Activated T-helper 1 cell treated with anti-CD3 and anti-CD28 coated beads, Interleukin-12 subunit alpha, Interleukin-12 subunit beta, Interleukin-2, Interleukin-4 antibody, amounts not matched to agents 30 ng/mL and 10 ng/mL and 1 ng/mL, durations not matched to agents 14 hours and 24 hours and 36 hours (primary cell): ENCODE results near the gene NFKB1. TPM values are rescaled to one million over a fixed set of nuclear protein-coding genes. Genes with fewer than 3 reads are reported as not detected.

Experiments used
- DNase-seq: peaks from one replicate; pipeline ENCODE4 v3.0.0; 2021; ENCODE audit warnings: low spot score
- H3K27ac Mint-ChIP-seq: one replicate; pipeline ENCODE4 v1.8.0; 2021; ENCODE audit warnings: mild to moderate bottlenecking, mixed read lengths
- H3K27me3 Mint-ChIP-seq: one replicate; pipeline ENCODE4 v1.8.0; 2022; ENCODE audit warnings: mild to moderate bottlenecking, moderate library complexity, mixed read lengths; ENCODE audit not compliant: insufficient read depth
- H3K36me3 Mint-ChIP-seq: one replicate; pipeline ENCODE4 v1.8.0; 2021; ENCODE audit warnings: low read depth, mixed read lengths
- H3K4me1 Mint-ChIP-seq: one replicate; pipeline ENCODE4 v1.8.0; 2021; ENCODE audit warnings: low read depth, mixed read lengths
- H3K4me3 Mint-ChIP-seq: one replicate; pipeline ENCODE4 v1.8.0; 2021; ENCODE audit warnings: mild to moderate bottlenecking, moderate library complexity, mixed read lengths
- H3K9me3 Mint-ChIP-seq: one replicate; pipeline ENCODE4 v1.8.0; 2021; ENCODE audit warnings: mixed read lengths
- intact Hi-C: fragments of 100-400 bp; cut with micrococcal nuclease; formaldehyde crosslinking; loops from one replicate; pipeline ENCODE4 v1.15.1; 2024
- total RNA-seq: library from RNA; stranded (reverse); gene quantifications from 2 replicates; pipeline ENCODE4 v1.2.3, GENCODE V29; 2022

Gene NFKB1
- total RNA-seq, 1 donor from 2014 or later: 139 TPM

DNA sequence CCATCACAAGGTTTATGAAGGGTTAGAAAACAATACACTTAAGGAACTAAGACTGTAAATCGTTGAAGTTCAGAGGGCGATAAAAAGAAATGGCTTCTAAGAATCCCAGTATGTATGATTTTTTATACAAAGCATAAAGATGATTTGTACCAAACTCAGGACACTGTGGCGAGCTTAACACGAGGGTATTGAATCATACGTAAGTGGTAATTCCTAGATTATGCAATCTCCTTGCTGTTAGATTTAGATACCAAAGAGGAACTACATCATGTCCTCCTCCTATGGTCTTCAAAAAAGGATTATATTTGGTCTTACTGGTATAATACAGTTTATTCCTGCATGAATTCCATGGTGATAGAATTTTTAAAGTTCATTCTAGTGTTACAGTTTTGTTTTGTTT is 23.9 kb downstream of the NFKB1 start:
- intact Hi-C loops: no loop called here
- Mint-ChIP-seq H3K27ac (peak overlapping the region; percentile 59), H3K36me3 (peaks cover 36% of the 10 kb centered on the region), H3K4me1 (peaks cover 92% of the 10 kb centered on the region), H3K27me3 (no peaks in the 10 kb centered on the region), H3K4me3 (peak overlapping the region; percentile 37), H3K9me3 (no peaks in the 10 kb centered on the region)
- no peak for DNase-seq

DNA sequence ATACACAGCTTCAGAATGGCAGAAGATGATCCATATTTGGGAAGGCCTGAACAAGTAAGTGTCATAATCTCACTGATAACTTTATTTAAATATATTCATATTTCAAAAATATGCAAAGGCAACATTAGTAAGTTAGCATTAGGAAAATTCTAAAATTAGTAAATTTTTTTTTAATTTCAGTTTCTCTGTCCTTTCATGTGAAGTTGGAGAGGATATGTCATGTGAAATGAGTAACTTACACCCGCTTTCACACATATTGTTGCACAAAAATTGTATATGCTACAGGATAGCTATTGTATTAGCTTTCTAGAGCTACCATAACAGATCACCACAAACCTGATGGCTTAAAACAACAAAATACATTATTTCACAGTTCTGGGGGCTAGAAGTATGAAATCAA is 24.3 kb downstream of the NFKB1 start:
- peak overlapping the region; percentile 59 for H3K27ac Mint-ChIP-seq
- peaks cover 37% of the 10 kb centered on the region for H3K36me3 Mint-ChIP-seq
- intact Hi-C loops: no loop called here
- H3K9me3 Mint-ChIP-seq: no peaks in the 10 kb centered on the region
- H3K27me3 Mint-ChIP-seq: no peaks in the 10 kb centered on the region
- DNase-seq: no peak
- peak overlapping the region; percentile 37 for H3K4me3 Mint-ChIP-seq
- H3K4me1 Mint-ChIP-seq: peaks cover 92% of the 10 kb centered on the region

DNA sequence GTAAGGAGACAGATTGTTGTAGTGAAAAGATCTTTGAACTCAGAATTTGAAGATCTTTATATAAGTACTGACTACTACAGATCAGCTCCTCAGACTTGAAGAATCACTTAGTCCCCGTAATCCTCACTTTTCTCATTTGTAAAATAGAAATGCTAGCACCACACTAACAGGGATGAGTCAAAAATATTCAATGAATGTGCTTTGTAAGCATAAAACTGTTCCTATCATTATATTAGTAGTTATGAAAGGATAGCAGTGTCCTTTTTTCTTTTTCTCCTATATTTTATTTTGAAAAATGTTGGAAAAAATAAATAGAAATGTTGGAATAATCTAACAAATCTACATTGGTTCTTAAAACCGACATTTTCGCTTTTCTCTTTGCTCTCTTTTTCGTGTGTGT is 25.4 kb downstream of the NFKB1 start:
- Mint-ChIP-seq H3K4me1 (peaks cover 89% of the 10 kb centered on the region), H3K27me3 (no peaks in the 10 kb centered on the region), H3K9me3 (no peaks in the 10 kb centered on the region), H3K27ac (no peak overlapping the region), H3K4me3 (no peak overlapping the region), H3K36me3 (peaks cover 44% of the 10 kb centered on the region)
- DNase-seq: no peak
- intact Hi-C loops: no loop called here

DNA sequence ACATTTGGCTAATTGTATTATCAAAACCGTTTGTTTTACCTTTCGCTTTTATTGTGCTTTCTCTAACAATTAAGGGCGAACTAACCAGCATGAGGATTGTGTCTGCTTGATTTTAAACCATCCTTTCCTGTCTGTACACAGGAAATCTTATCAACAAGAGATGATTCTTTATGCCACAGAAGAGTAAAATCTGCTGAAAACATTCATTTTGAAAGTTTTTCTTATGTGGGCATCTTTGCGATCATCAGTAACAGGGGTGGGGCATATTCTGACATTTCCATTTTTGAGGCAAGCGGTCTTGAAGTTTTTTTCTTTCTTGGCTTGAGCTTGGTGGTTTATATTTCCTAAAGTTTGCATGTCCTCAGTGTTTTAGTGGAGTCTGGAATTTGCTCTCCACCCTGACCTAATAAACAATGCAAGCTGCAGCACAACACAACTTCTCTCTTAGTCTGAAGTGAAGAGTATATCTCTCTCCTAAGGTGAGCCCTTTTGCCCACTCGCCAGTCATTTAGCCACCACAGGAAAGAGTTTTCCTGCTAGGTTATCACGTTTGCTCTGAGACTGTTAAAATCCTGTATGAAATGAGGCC is 26.6 kb downstream of the NFKB1 start:
- no peak for DNase-seq
- peaks cover 45% of the 10 kb centered on the region for H3K36me3 Mint-ChIP-seq
- peak overlapping the region; percentile 69 for H3K4me3 Mint-ChIP-seq
- no peaks in the 10 kb centered on the region for H3K9me3 Mint-ChIP-seq
- no peaks in the 10 kb centered on the region for H3K27me3 Mint-ChIP-seq
- intact Hi-C loops: loop anchor here (1.0 kb wide), 3 partner anchors 8 to 33 kb away; no protein-coding TSS in a partner anchor
- H3K4me1 Mint-ChIP-seq: peaks cover 77% of the 10 kb centered on the region
- peak overlapping the region; percentile 66 for H3K27ac Mint-ChIP-seq

DNA sequence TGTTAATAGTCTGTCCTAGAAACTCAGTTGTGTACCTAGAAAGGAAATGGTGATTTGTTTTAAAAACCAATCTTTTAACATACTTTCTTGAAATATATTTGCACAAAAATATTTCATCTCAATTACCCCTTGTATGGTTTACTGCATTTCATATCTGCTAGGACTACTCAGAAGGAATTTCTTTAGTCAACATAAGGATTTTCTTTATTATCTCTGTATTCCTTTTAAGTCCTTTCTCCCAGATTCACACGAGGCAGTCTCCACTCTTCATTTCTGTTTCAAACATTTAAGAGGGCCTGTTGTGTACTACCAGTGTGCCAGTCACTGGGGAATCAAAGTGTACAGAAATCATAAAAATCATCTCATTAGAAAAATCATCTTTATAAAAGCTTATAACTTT is 28.8 kb downstream of the NFKB1 start:
- Mint-ChIP-seq H3K4me1 (peaks cover 79% of the 10 kb centered on the region), H3K27me3 (no peaks in the 10 kb centered on the region), H3K36me3 (peaks cover 46% of the 10 kb centered on the region), H3K9me3 (no peaks in the 10 kb centered on the region), H3K27ac (no peak overlapping the region), H3K4me3 (no peak overlapping the region)
- intact Hi-C loops: loop anchor here (5.0 kb wide), 1 partner anchor 1113 kb away; no protein-coding TSS in a partner anchor
- no peak for DNase-seq

DNA sequence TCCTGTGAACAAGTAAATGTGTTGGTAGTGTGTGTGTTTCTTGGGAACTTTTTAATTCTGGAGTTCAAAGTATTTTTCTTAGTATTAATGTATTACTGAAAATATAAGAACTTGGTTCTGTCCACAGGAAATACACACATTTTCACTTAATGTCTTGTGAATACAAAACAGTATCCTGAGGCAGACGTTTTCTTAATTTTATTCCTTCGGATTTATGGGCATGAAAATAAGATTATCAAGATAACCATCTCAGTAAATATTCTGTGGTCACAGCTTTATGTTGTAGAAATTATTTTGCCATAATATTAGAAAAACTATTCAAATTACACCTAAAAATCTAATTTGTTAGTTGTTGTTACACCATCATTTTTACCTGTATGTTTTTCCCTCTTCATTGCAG is 29.8 kb downstream of the NFKB1 start:
- intact Hi-C loops: loop anchor here (5.0 kb wide), 1 partner anchor 1114 kb away; no protein-coding TSS in a partner anchor
- H3K9me3 Mint-ChIP-seq: no peaks in the 10 kb centered on the region
- no peak for DNase-seq
- peaks cover 79% of the 10 kb centered on the region for H3K4me1 Mint-ChIP-seq
- no peak overlapping the region for H3K4me3 Mint-ChIP-seq
- H3K27ac Mint-ChIP-seq: no peak overlapping the region
- H3K36me3 Mint-ChIP-seq: peaks cover 40% of the 10 kb centered on the region
- H3K27me3 Mint-ChIP-seq: no peaks in the 10 kb centered on the region

DNA sequence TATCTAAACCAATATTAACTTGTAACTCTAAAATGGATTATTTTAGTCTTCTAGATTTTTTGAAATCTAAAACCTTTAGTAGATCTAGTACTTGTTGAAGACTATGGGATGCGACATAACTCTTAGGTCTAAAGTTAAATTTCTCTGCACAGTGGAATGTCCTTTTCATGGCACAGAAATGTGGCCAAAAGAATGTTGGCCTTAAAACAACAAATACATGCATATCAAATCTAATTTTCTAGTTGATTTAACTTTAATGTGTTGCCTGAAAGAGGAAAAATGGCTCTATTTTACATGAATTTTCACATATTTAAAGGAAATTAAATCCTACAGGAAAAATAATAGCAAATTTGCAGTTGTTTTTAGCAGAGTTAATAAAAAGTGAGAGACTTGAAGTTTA is 30.3 kb downstream of the NFKB1 start:
- Mint-ChIP-seq H3K27me3 (no peaks in the 10 kb centered on the region), H3K4me3 (no peak overlapping the region), H3K36me3 (peaks cover 39% of the 10 kb centered on the region), H3K4me1 (peaks cover 82% of the 10 kb centered on the region), H3K27ac (no peak overlapping the region), H3K9me3 (no peaks in the 10 kb centered on the region)
- intact Hi-C loops: loop anchor here (5.0 kb wide), 1 partner anchor 1114 kb away; no protein-coding TSS in a partner anchor
- no peak for DNase-seq

DNA sequence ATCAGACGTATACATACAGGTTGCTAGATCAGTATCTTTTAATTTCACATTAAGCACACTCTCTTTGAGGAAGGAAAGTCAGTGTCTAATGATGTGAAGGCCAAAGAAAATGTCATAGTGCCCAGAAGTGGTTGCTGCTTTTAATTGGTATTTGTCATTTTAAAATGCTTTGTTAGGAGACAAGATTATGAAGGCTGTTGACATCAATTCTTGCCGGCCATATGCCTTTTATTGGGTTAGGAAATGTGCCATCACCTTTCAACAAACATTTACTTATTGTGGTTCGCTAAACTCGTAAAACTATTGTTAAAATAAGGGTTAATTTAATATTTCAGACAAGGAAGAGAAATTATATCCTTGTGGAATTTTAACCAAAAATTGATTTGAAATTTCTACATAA is 32.2 kb downstream of the NFKB1 start:
- Mint-ChIP-seq H3K4me1 (peaks cover 64% of the 10 kb centered on the region), H3K27me3 (no peaks in the 10 kb centered on the region), H3K36me3 (peaks cover 41% of the 10 kb centered on the region), H3K27ac (no peak overlapping the region), H3K4me3 (no peak overlapping the region), H3K9me3 (no peaks in the 10 kb centered on the region)
- DNase-seq: no peak
- intact Hi-C loops: loop anchor here (5.0 kb wide), 1 partner anchor 1116 kb away; no protein-coding TSS in a partner anchor

DNA sequence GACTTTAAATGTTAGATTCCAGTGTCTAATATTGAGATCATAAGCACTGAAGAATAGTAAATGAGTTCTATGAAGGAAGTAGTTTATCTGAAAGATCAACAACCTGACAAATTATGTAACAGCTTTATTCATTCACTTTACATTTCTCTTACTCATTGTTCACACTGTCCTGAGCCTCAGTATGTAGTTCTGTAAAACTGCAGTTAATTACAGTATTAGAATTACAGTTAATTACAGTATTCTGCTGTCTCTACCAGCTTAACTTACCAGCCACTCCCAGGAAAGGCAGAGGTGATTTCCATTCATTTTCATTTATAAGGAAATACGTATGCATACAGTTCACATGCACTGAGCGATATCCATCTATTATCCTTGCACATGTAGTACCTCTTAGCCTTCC is 32.7 kb downstream of the NFKB1 start:
- Mint-ChIP-seq H3K27ac (no peak overlapping the region), H3K36me3 (peaks cover 40% of the 10 kb centered on the region), H3K9me3 (no peaks in the 10 kb centered on the region), H3K4me1 (peaks cover 58% of the 10 kb centered on the region), H3K4me3 (no peak overlapping the region), H3K27me3 (no peaks in the 10 kb centered on the region)
- DNase-seq: no peak
- intact Hi-C loops: loop anchor here (2.0 to 5.0 kb wide), 3 partner anchors 19 to 1117 kb away; partner anchors contain the start of gene SLC39A8

DNA sequence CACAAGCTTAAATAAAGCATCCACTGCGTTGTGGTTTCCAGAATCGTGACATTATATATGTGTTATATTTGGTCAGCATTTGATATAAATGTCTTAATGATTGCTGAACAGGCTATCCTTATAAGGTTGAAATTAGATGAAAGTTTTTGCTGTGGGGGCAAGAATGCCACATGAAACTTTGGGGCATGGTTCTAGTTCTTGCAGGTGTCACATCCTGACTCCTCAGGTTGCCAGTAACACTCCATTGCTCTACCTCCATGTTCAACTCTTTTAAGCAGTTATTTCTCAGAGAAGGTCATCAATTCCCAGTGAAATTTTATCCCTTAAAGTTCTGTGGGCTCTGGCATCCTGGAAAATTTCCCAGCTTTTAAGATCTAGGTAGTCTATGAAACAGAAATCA is 33.7 kb downstream of the NFKB1 start:
- intact Hi-C loops: loop anchor here (1.0 to 5.0 kb wide), 11 partner anchors 8 to 1118 kb away; partner anchors contain the start of gene SLC39A8
- H3K27me3 Mint-ChIP-seq: no peaks in the 10 kb centered on the region
- no peak for DNase-seq
- H3K9me3 Mint-ChIP-seq: no peaks in the 10 kb centered on the region
- H3K36me3 Mint-ChIP-seq: peaks cover 43% of the 10 kb centered on the region
- peaks cover 50% of the 10 kb centered on the region for H3K4me1 Mint-ChIP-seq
- no peak overlapping the region for H3K4me3 Mint-ChIP-seq
- no peak overlapping the region for H3K27ac Mint-ChIP-seq

DNA sequence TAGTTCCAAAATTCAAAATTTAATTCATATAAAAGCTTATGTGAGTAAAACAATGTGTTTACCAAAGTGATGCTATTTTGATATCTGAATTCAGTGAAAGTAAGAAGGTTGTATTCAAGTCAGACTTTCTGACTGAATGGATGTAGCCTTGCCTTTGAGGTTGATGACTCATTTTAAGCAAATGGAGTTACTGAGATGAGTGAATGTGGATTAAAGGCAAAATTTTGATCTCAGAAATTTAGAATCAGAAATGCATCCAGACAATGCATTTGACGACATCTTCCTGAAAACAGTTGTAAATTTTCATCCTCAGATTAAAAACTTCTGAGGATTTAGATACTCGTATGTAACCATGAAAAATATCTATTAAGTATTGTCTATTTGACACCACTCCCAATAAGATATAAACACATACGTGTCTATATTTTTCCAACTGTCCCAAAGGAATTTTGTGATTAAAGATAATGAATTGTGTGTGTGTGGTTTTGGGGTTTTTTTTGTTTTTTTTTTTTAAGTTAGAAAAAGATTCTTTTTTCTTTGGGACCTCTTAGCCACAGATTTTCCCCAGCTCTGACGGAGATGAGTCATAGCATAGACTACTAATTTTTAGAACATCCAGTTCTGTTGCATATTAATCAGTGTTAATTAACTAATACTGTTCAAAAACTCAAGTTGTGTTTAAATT is 34.4 kb downstream of the NFKB1 start:
- H3K27ac Mint-ChIP-seq: no peak overlapping the region
- peak overlapping the region; percentile 39 for H3K4me3 Mint-ChIP-seq
- peaks cover 40% of the 10 kb centered on the region for H3K36me3 Mint-ChIP-seq
- no peaks in the 10 kb centered on the region for H3K9me3 Mint-ChIP-seq
- no peak for DNase-seq
- H3K27me3 Mint-ChIP-seq: no peaks in the 10 kb centered on the region
- peaks cover 46% of the 10 kb centered on the region for H3K4me1 Mint-ChIP-seq
- intact Hi-C loops: loop anchor here (1.0 to 5.0 kb wide), 10 partner anchors 8 to 191 kb away; partner anchors contain the start of gene SLC39A8

DNA sequence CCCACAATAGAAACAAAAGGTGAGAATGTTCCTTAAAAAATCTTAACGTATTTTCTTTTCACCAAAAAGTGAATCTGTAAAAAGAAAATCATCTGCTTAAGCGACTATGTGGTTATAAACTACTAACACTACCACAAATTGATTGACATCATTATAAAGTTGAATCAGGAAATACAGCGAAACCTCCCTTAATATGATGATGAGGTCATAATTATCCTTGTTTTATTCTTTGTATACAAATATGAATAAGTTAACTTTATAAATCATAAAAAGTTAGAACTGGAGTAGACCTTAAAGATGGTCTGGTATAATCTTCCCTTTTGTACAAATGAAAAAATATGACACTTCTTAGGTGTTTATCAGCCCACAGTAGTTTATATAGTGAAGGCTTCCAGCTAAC is 35.6 kb downstream of the NFKB1 start:
- no peak overlapping the region for H3K27ac Mint-ChIP-seq
- peaks cover 54% of the 10 kb centered on the region for H3K4me1 Mint-ChIP-seq
- H3K4me3 Mint-ChIP-seq: no peak overlapping the region
- no peak for DNase-seq
- H3K9me3 Mint-ChIP-seq: no peaks in the 10 kb centered on the region
- H3K27me3 Mint-ChIP-seq: no peaks in the 10 kb centered on the region
- intact Hi-C loops: loop anchor here (5.0 kb wide), 2 partner anchors 91 to 144 kb away; no protein-coding TSS in a partner anchor
- H3K36me3 Mint-ChIP-seq: peaks cover 44% of the 10 kb centered on the region

DNA sequence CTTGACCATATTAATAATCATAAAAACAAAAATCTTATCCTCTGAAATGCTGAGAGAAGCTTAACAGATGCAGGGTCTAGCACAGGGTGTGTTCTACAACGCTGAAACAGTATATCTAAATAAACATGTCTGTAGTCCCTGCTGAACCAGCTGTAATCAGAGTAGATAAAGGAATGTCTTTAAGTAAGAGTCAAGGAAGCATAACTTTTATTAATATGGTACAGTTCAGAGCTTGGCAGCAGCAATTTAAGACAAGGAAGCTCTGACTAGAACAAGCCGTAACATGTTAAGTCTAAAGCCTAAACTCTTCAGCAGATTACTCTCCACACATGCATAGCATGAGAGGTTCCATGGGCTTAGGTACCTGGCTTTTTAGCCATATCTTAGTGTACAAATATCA is 36.1 kb downstream of the NFKB1 start:
- Mint-ChIP-seq H3K9me3 (no peaks in the 10 kb centered on the region), H3K4me1 (peaks cover 56% of the 10 kb centered on the region), H3K27ac (no peak overlapping the region), H3K27me3 (no peaks in the 10 kb centered on the region), H3K4me3 (no peak overlapping the region), H3K36me3 (peaks cover 43% of the 10 kb centered on the region)
- intact Hi-C loops: loop anchor here (5.0 kb wide), 2 partner anchors 90 to 145 kb away; no protein-coding TSS in a partner anchor
- DNase-seq: no peak
